Breast epithelium (tissue), 4 donors: ENCODE data around the gene ATXN7L1. TPM values are rescaled to one million over a fixed set of nuclear protein-coding genes. Genes with fewer than 3 reads are reported as not detected.

ENCODE experiments used
- DNase-seq, 2 donors: peaks; one replicate each; pipeline ENCODE4 v3.0.0-alpha.2; 2019; ENCODE audit warnings: low spot score in 2 of 2
- H3K27ac ChIP-seq, 2 donors: fragments of 200-600 bp; sonication (generic) in 1 of 2; one replicate each; pipeline ENCODE4 v1.5.1; 2016 to 2019; ENCODE audit warnings: mild to moderate bottlenecking in 1 of 2
- H3K27me3 ChIP-seq, 2 donors: fragments of 200-600 bp; sonication (generic) in 1 of 2; one replicate each; pipeline versions ENCODE4 v1.5.1 to v1.6.0; 2017 to 2019; ENCODE audit warnings: control low read depth in 1 of 2, mild to moderate bottlenecking in 1 of 2
- H3K36me3 ChIP-seq: fragments of 200-600 bp; one replicate; pipeline ENCODE4 v1.5.1; 2019
- H3K4me1 ChIP-seq, 2 donors: fragments of 200-600 bp; sonication (generic); one replicate each; pipeline ENCODE4 v1.5.1; 2016 to 2019; ENCODE audit warnings: control low read depth in 1 of 2
- H3K4me3 ChIP-seq, 3 donors: fragments of 200-600 bp; sonication (generic); 1 replicate in 2 of 3; 2 replicates in 1 of 3; pipeline ENCODE4 v1.5.1; 2016 to 2019; ENCODE audit warnings: mild to moderate bottlenecking in 3 of 3, moderate library complexity in 2 of 3
- H3K9me3 ChIP-seq, 2 donors: fragments of 200-600 bp; sonication (generic) in 1 of 2; one replicate each; pipeline ENCODE4 v1.5.1; 2016 to 2019; ENCODE audit warnings: control low read depth in 1 of 2
- CTCF ChIP-seq, 3 donors: fragments of 450-650 bp; IDR thresholded peaks; one replicate each; pipeline ENCODE4 v1.5.1; 2016 to 2017; ENCODE audit warnings: antibody characterized with exemption in 3 of 3, mild to moderate bottlenecking in 3 of 3, moderate library complexity in 3 of 3
- POLR2A ChIP-seq: fragments of 450-650 bp; IDR thresholded peaks from one replicate; pipeline ENCODE4 v1.6.1; 2016; ENCODE audit warnings: antibody characterized with exemption, mild to moderate bottlenecking, moderate library complexity
- POLR2AphosphoS5 ChIP-seq, 3 donors: sonication (generic); formaldehyde crosslinking; IDR thresholded peaks; one replicate each; pipeline ENCODE4 v1.6.1; 2017; ENCODE audit warnings: antibody characterized with exemption in 3 of 3
- intact Hi-C: fragments of 100-400 bp; cut with DNase I; formaldehyde crosslinking; loops from one replicate; pipeline ENCODE4 v1.15.1; 2023; ENCODE audit warnings: low total_unique reads
- total RNA-seq, 3 donors: library from RNA; depleted of rRNA; stranded (reverse); fragments of >200 nt; gene quantifications; one replicate each; pipeline ENCODE4 v1.1.0, GENCODE V29; 2016

The ATXN7L1 gene
- total RNA-seq, 3 donors from 2014 or later, result 10.7 to 18.4 (median 12.5) TPM

GRCh38 chr7:105623906-105624305 is 252.5 kb downstream of the ATXN7L1 start:
- Histone ChIP-seq H3K4me1 (no peaks in the 10 kb centered on the region), H3K4me3 (no peak overlapping the region), H3K27me3 (no peaks in the 10 kb centered on the region), H3K9me3 (no peaks in the 10 kb centered on the region), H3K27ac (no peak overlapping the region), H3K36me3 (peaks cover 6% of the 10 kb centered on the region)
- intact Hi-C loops, result no loop called here
- TF ChIP-seq POLR2A (no peak), POLR2AphosphoS5 (IDR thresholded peaks at IDR 0.05) (no peak), CTCF (IDR thresholded peaks at IDR 0.05) (no peak)
- no peak for DNase-seq

GRCh38 chr7:105623378-105623777 is 253.0 kb downstream of the ATXN7L1 start:
- Histone ChIP-seq H3K4me1 (no peaks in the 10 kb centered on the region), H3K4me3 (no peak overlapping the region), H3K27ac (no peak overlapping the region), H3K36me3 (peaks cover 6% of the 10 kb centered on the region), H3K27me3 (no peaks in the 10 kb centered on the region), H3K9me3 (no peaks in the 10 kb centered on the region)
- DNase-seq, result no peak
- intact Hi-C loops, result no loop called here
- TF ChIP-seq CTCF (IDR thresholded peaks at IDR 0.05) (no peak), POLR2AphosphoS5 (IDR thresholded peaks at IDR 0.05) (no peak), POLR2A (no peak)

DNA sequence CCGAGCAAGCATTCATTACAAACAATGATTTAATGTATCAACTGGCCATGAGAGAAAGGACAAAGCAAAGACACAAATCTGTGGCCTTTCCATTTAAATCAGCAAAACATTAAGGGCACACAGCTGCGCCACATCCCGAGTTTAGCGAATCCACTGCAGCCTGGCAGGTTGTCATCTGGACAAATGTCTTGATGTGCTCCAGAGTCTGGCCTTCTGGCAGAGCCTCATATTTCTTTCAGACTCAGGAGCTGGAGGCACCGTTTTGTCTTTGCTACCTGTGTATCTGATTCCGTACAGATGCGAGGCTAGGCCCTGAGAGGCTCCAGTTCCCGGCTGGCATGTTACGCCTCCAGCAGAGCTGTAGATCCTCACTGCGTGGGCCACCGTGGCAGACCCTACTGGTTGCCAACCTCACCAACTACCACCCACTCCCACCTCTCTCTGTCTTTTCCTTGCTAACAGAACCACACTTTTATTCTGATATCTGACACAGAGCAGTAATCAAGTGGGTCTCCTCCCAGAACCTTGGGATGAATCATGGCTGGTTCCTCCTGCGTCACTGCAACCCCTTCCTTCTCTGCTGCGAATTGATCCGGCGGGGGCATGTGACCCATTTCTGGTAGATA is 254.2 kb downstream of the ATXN7L1 start:
- intact Hi-C loops, result no loop called here
- H3K36me3 ChIP-seq, result peaks cover 6% of the 10 kb centered on the region
- no peak for DNase-seq

DNA sequence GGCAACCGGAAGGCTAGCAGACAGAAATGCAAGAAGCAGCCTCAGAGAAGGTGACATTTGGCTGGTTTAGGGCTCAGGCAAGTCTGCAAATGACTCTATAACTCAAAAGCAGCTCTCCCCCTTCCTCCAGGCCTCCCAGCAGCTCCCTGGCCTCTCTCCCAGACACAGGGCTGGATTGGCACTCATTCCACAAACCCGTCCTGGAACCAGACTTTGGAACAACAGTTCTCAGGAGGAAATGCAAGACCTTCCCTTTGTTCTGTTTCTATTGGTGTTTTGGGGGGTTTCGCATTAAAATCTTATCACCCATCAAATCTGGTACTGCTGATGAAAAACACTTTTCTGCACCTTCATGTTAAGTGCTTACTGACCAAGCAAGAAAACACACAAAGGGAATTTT is 254.8 kb downstream of the ATXN7L1 start:
- intact Hi-C loops, result no loop called here
- no peak overlapping the region for H3K27ac ChIP-seq
- TF ChIP-seq POLR2A, result no peak
- no peak for TF ChIP-seq POLR2AphosphoS5 (IDR thresholded peaks at IDR 0.05)

More for the DNA sequence above, 254.2 kb downstream of the ATXN7L1 start:
- TF ChIP-seq POLR2AphosphoS5 (IDR thresholded peaks at IDR 0.05) (no peak), POLR2A (no peak), CTCF (IDR thresholded peaks at IDR 0.05) (no peak)
- Histone ChIP-seq H3K9me3 (no peaks in the 10 kb centered on the region), H3K4me1 (no peaks in the 10 kb centered on the region), H3K27ac (no peak overlapping the region), H3K4me3 (no peak overlapping the region), H3K27me3 (no peaks in the 10 kb centered on the region)

DNA sequence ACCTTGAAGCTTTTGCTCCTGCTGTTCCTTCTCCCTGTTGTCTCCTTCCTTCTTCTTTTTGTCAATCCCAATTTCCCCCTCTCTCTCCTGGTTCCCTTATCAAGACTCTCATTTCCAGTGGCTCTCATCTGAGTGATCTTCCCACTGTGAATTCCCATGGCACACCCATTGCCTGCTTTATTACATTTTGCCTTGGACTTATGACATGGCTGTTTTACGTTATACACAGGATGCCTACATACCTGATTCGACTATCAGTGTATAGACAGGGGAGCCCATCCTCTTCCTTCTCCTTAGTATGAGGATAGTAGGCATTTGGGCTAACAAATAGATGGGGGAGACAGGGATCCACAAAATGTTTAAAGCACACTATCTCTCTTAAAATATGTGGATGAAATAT is 255.2 kb downstream of the ATXN7L1 start:
- peaks cover 6% of the 10 kb centered on the region for H3K36me3 ChIP-seq
- intact Hi-C loops, result no loop called here
- no peak for DNase-seq
- H3K4me1 ChIP-seq, result no peaks in the 10 kb centered on the region
- no peak overlapping the region for H3K4me3 ChIP-seq
- H3K9me3 ChIP-seq, result no peaks in the 10 kb centered on the region
- TF ChIP-seq POLR2AphosphoS5 (IDR thresholded peaks at IDR 0.05) (no peak), POLR2A (no peak), CTCF (IDR thresholded peaks at IDR 0.05) (no peak)
- no peaks in the 10 kb centered on the region for H3K27me3 ChIP-seq
- no peak overlapping the region for H3K27ac ChIP-seq

More for the DNA sequence above, 254.8 kb downstream of the ATXN7L1 start:
- H3K4me1 ChIP-seq, result no peaks in the 10 kb centered on the region
- H3K4me3 ChIP-seq, result no peak overlapping the region
- no peaks in the 10 kb centered on the region for H3K27me3 ChIP-seq
- H3K9me3 ChIP-seq, result no peaks in the 10 kb centered on the region
- H3K36me3 ChIP-seq, result peaks cover 6% of the 10 kb centered on the region
- no peak for DNase-seq

DNA sequence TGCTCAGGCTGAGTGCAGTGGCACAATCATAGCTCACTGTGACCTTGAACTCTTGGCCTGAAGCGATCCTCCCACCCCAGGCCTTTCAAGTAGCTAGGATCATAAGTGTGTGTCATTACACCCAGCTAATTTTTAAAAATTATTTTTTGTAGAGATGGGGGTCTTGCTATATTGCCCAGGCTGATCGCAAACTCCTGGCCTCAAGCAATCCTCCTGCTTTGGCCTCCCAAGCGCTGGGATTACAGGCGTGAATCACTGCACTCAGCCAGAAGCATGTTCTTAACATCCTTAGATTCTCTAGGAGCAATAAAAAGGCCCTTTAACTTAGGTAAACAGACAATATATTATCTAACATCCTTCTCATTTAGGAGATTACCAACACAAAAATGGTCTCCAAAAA is 256.8 kb downstream of the ATXN7L1 start:
- TF ChIP-seq CTCF (IDR thresholded peaks at IDR 0.05), result no peak
- TF ChIP-seq POLR2AphosphoS5 (IDR thresholded peaks at IDR 0.05), result no peak
- no peak for TF ChIP-seq POLR2A
- Histone ChIP-seq H3K4me1 (no peaks in the 10 kb centered on the region), H3K36me3 (peaks cover 6% of the 10 kb centered on the region), H3K27me3 (no peaks in the 10 kb centered on the region), H3K4me3 (no peak overlapping the region), H3K9me3 (no peaks in the 10 kb centered on the region), H3K27ac (no peak overlapping the region)
- no peak for DNase-seq
- intact Hi-C loops, result no loop called here
